Liver (tissue), 3 donors: Measurements from ENCODE around the gene NMU.
"Not testable (repeated sequence)": the region's sequence is repeated elsewhere in the genome, so short reads cannot be mapped to it uniquely, and the experiment has no call there.

ENCODE experiments used
- CTCF ChIP-seq: fragments of 150-350 bp; IDR thresholded peaks from 2 replicates; pipeline ENCODE4 v1.5.1; 2017; ENCODE audit warnings: improper control_type of control experiment, low read depth, low read length; ENCODE audit not compliant: missing input control
- RAD21 ChIP-seq, 2 donors: IDR thresholded peaks; 2 replicates each; pipeline ENCODE4 v1.6.1; 2016; ENCODE audit warnings: antibody characterized with exemption in 2 of 2, mild to moderate bottlenecking in 2 of 2
- ZBTB33 ChIP-seq: IDR thresholded peaks from 2 replicates; pipeline ENCODE4 v1.6.1; 2016; ENCODE audit warnings: antibody characterized with exemption
- donor health status: healthy.
- donor health status: healthy.

GRCh38 chr4:55582773-55583172, 53.3 kb downstream of the NMU start:
- not testable (repeated sequence) for TF ChIP-seq ZBTB33; RAD21 (IDR thresholded peaks at IDR 0.05); CTCF
